ENCODE data around the gene MCF2L. TPM values are rescaled to one million over a fixed set of nuclear protein-coding genes. Genes with fewer than 3 reads are reported as not detected.

Gene MCF2L
- total RNA-seq, 2 donors from 2014 or later = 47.6 to 64.7 TPM

DNA sequence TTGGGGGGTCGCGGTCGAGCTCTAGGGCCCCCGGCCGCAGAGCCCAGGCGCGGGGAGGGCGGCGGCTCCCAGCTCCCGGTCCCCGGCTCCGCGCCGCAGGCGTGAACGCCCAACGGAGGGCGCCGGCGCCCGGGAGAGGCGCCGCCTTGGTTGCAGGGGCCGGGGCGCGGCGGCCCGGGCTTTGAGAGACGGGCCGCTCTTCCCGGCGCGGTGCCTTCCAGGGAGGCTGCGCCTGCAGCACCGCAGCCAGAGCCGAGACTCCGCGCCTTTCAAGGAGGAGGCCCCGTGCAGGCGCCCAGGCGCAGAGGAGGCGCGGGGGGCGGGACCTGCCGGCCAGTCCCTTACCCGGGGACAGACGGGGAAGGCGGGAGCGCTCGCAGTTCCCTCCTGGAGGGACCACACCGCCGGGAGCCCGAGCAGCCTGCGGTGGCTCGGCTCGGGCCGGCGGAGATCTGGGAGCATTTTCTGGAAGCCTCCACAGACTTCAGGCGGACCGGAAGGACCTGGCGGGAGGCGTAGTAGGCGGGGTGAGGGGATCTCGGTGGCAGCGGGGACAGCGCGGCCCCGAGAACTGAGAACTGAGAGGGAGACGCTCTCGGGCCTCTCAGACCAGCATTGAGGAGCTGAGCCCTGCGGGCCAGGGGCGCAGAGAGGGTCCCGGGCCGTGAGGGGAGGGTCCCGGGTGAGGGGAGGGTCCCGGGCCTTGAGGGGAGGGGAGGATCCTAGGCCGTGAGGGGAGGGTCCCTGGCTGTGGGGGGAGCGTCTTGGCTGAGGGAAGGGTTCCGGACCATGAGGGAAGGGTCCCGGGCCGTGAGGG lies 25.5 kb upstream of the MCF2L start:
- Histone ChIP-seq H3K4me3 (peak overlapping the region; percentile 35 to 54), H3K4me1 (replicated peaks) (no peaks in the 10 kb centered on the region), H3K36me3 (no peaks in the 10 kb centered on the region), H3K9me3 (no peaks in the 10 kb centered on the region), H3K27me3 (replicated peaks; ENCODE audit: insufficient read depth) (no peaks in the 10 kb centered on the region), H3K27ac (peak overlapping the region; percentile 82)
- TF ChIP-seq CTCF (IDR thresholded peaks at IDR 0.05) = no peak
- TF ChIP-seq POLR2AphosphoS5 (IDR thresholded peaks at IDR 0.05) = peak; percentile 66
- TF ChIP-seq POLR2A (IDR thresholded peaks at IDR 0.05) = peak; percentile 46
- intact Hi-C loops (cut with DNase I) = loop anchor here (10.0 kb wide), 2 partner anchors 271 to 451 kb away; no protein-coding TSS in a partner anchor
- under 1% methylated on average over 71 of the region's 81 CpGs for WGBS
- DNase-seq (ENCODE audit: low spot score) = peak; percentile 43

DNA sequence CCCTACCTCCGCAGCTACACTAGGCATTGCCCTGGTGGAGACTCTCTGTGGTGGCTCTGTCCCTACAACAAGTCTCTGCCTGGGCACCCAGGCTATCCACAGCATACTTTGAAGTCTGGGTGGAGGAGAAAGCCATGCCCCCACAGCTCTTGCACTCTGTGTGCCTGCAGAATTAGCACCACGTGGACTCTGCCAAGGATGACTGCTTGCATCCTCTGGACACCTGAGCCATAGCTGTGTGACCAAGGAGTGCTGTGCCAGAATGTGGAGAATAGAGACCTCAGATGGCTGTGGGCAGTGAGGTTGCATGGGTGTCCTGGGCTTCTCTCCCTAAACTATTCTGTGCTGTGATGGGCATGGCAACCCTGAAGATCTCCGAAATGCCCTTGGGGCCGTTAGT lies 21.2 kb upstream of the MCF2L start:
- Histone ChIP-seq H3K27me3 (replicated peaks; ENCODE audit: insufficient read depth) (no peaks in the 10 kb centered on the region), H3K4me1 (replicated peaks) (no peaks in the 10 kb centered on the region), H3K27ac (no peak overlapping the region), H3K4me3 (no peak overlapping the region), H3K9me3 (no peaks in the 10 kb centered on the region), H3K36me3 (no peaks in the 10 kb centered on the region)
- TF ChIP-seq POLR2A (IDR thresholded peaks at IDR 0.05) = no peak
- TF ChIP-seq POLR2AphosphoS5 (IDR thresholded peaks at IDR 0.05) = no peak
- TF ChIP-seq CTCF (IDR thresholded peaks at IDR 0.05) = no peak
- WGBS = 91% methylated on average over 4 of the region's 4 CpGs
- DNase-seq (ENCODE audit: low spot score) = no peak
- intact Hi-C loops (cut with DNase I) = loop anchor here (10.0 kb wide), 2 partner anchors 267 to 447 kb away; no protein-coding TSS in a partner anchor

DNA sequence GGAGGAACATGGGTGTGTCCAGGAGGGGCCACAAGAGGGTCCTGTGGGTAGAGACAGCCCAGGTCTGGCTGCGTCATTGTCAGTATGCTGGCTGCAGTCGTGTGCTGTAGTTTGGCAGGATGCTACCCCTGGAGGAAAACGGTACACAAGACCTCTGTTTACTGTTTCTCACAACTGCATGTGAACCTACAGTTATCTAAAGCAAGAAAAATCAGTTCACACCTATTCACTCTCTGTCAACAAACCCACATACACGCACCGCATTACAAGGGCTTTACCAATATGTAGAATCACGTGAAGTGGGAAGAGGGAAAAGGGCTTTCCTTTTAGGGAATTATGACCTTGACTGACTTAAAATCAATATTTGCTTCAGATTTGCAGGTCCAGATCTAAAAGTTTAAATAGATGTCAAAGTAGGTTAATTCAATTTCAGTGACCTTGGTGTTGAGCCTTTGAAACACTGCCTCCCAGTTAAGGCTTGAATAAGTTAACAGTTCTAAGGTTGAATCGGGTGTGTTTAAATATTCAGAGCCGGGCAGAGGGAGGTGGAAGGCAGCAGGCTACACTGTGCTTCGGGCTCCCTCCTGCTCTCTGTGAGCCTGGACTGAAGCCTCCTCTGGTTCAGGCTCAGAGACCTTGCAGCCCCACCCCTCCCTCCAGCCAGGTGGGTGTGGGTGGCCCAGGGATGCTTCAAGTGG lies 17.2 kb upstream of the MCF2L start:
- Histone ChIP-seq H3K9me3 (no peaks in the 10 kb centered on the region), H3K4me1 (replicated peaks) (no peaks in the 10 kb centered on the region), H3K4me3 (no peak overlapping the region), H3K36me3 (no peaks in the 10 kb centered on the region), H3K27me3 (replicated peaks; ENCODE audit: insufficient read depth) (no peaks in the 10 kb centered on the region), H3K27ac (no peak overlapping the region)
- 74% methylated on average over 9 of the region's 9 CpGs for WGBS
- TF ChIP-seq POLR2AphosphoS5 (IDR thresholded peaks at IDR 0.05) (no peak), POLR2A (IDR thresholded peaks at IDR 0.05) (no peak), CTCF (IDR thresholded peaks at IDR 0.05) (no peak)
- no peak for DNase-seq (ENCODE audit: low spot score)
- intact Hi-C loops (cut with DNase I) = no loop called here

- TF ChIP-seq POLR2A (IDR thresholded peaks at IDR 0.05) = no peak
- TF ChIP-seq CTCF (IDR thresholded peaks at IDR 0.05) = no peak
- no peak for TF ChIP-seq POLR2AphosphoS5 (IDR thresholded peaks at IDR 0.05)
- 55% methylated on average over 17 of the region's 17 CpGs for WGBS
- DNase-seq (ENCODE audit: low spot score) = no peak
Observed at GRCh38 chr13:112952759-112953551, 16.1 kb upstream of the MCF2L start.

More at GRCh38 chr13:112952759-112953551, 16.1 kb upstream of the MCF2L start:
- H3K27me3 ChIP-seq (replicated peaks; ENCODE audit: insufficient read depth) = no peaks in the 10 kb centered on the region
- intact Hi-C loops (cut with DNase I) = no loop called here
- H3K9me3 ChIP-seq = no peaks in the 10 kb centered on the region
- no peaks in the 10 kb centered on the region for H3K36me3 ChIP-seq
- peak overlapping the region; percentile 4 to 44 for H3K27ac ChIP-seq
- H3K4me1 ChIP-seq (replicated peaks) = no peaks in the 10 kb centered on the region
- no peak overlapping the region for H3K4me3 ChIP-seq
